Common myeloid progenitor, CD34-positive (primary cell): Measurements from ENCODE around the gene GET3.

Source experiments
- CTCF ChIA-PET: fragments of 350-600 bp; sonication (Branson Sonifier 250); formaldehyde crosslinking; loops from one replicate; lab custom pipeline; 2021; ENCODE audit warnings: antibody characterized with exemption; lab: Charles Lee
- POLR2A ChIA-PET: fragments of 350-600 bp; sonication (Branson Sonifier 250); formaldehyde crosslinking; loops from one replicate; lab custom pipeline; 2021; ENCODE audit warnings: antibody characterized with exemption; lab: Charles Lee
- DNase-seq, 3 donors: peaks; one replicate each; pipeline versions ENCODE4 v3.0.0 to v3.0.0-alpha.2; 2013
- H3K27ac ChIP-seq, 2 experiments: 1 replicate in 1 of 2; 2 replicates in 1 of 2; pipeline ENCODE4 v1.7.0; 2013; ENCODE audit warnings: inconsistent platforms in 2 of 2, low read length in 2 of 2, mild to moderate bottlenecking in 2 of 2, low read depth in 1 of 2, moderate library complexity in 1 of 2; ENCODE audit not compliant: severe bottlenecking in 2 of 2, insufficient read depth in 1 of 2, poor library complexity in 1 of 2
- H3K27me3 ChIP-seq, 5 experiments: replicated peaks in 2 of 5; 1 replicate in 3 of 5; 2 replicates in 2 of 5; pipeline versions ENCODE4 v1.6.1 to v1.7.0; 2013; ENCODE audit warnings: low read length in 4 of 5, mild to moderate bottlenecking in 2 of 5, moderate library complexity in 2 of 5, inconsistent platforms in 1 of 5; ENCODE audit not compliant: insufficient read depth in 5 of 5, control insufficient read depth in 4 of 5
- H3K36me3 ChIP-seq, 4 experiments: 1 replicate in 2 of 4; 2 replicates in 2 of 4; pipeline versions ENCODE4 v1.6.1 to v1.7.0; 2013; ENCODE audit warnings: low read length in 3 of 4, control low read depth in 1 of 4, mild to moderate bottlenecking in 1 of 4; ENCODE audit not compliant: control insufficient read depth in 4 of 4, insufficient read depth in 4 of 4
- H3K4me1 ChIP-seq, 4 experiments: 1 replicate in 3 of 4; 2 replicates in 1 of 4; pipeline versions ENCODE4 v1.6.1 to v1.7.1; 2013; ENCODE audit warnings: low read length in 3 of 4, mild to moderate bottlenecking in 3 of 4, control low read depth in 1 of 4, inconsistent platforms in 1 of 4, moderate library complexity in 1 of 4; ENCODE audit not compliant: control insufficient read depth in 4 of 4, insufficient read depth in 4 of 4; ENCODE audit errors: control extremely low read depth in 1 of 4
- H3K4me3 ChIP-seq, 7 experiments: 1 replicate in 4 of 7; 2 replicates in 3 of 7; pipeline versions ENCODE4 v1.5.1 to v1.7.0; 2013; ENCODE audit warnings: mild to moderate bottlenecking in 7 of 7, low read length in 6 of 7, moderate library complexity in 6 of 7, inconsistent platforms in 2 of 7, low read depth in 2 of 7, control low read depth in 1 of 7; ENCODE audit not compliant: insufficient read depth in 4 of 7, control insufficient read depth in 1 of 7; ENCODE audit errors: extremely low read depth in 1 of 7
- H3K9me3 ChIP-seq, 5 experiments: 1 replicate in 4 of 5; 2 replicates in 1 of 5; pipeline versions ENCODE4 v1.6.1 to v1.7.1; 2013; ENCODE audit warnings: low read length in 4 of 5, mild to moderate bottlenecking in 2 of 5, inconsistent platforms in 1 of 5, low read depth in 1 of 5, moderate library complexity in 1 of 5; ENCODE audit not compliant: control insufficient read depth in 4 of 5, insufficient read depth in 2 of 5; ENCODE audit errors: control extremely low read depth in 1 of 5
- WGBS: methylation state at CpG from one replicate; pipeline ENCODE4 v1.1.5; 2013; ENCODE audit not compliant: insufficient coverage; 5-methylcytosine and 5-hydroxymethylcytosine counted together

GET3 gene

DNA sequence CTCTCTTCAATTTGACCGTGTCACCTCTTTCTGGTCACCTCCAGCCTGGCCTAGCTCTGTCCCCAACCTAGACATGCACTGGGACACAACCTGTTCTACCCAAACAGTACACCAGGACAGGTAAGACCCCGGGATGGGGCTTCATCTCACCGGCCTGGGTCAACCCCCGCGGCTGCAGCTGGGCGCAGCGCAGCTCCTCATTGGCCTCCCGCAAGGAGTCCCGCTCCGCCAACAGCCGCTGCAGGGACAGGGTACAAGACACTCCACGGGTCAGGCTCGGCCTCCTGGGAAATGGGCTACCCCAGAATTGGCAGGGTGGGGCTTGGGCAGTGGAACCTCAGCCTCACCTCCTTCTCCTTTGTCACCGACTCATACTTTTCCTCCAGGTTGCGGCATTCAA lies 30.4 kb downstream of the GET3 start:
- Histone ChIP-seq H3K4me3 (no peak overlapping the region), H3K27ac (no peak overlapping the region), H3K9me3 (peaks cover 0 to 5% (median 0%) of the 10 kb centered on the region in 5 experiments), H3K27me3 (no peaks in the 10 kb centered on the region), H3K4me1 (peaks cover 2 to 6% (median 4%) of the 10 kb centered on the region in 4 experiments), H3K36me3 (peaks cover 0 to 17% (median 8%) of the 10 kb centered on the region in 4 experiments)
- WGBS = 97% methylated on average over 13 of the region's 15 CpGs
- no peak for DNase-seq
- POLR2A ChIA-PET = interaction anchor here (0.6 kb wide), 1 partner anchor 170 kb away, joined by 3 read pairs; no protein-coding TSS in a partner anchor
- CTCF ChIA-PET = interaction anchor here (0.9 to 39.0 kb wide), 7 partner anchors 7 to 82 kb away, joined by 3 to 776 read pairs (median 49); partner anchors contain the start of genes BEST2, GET3, HOOK2 and JUNB

DNA sequence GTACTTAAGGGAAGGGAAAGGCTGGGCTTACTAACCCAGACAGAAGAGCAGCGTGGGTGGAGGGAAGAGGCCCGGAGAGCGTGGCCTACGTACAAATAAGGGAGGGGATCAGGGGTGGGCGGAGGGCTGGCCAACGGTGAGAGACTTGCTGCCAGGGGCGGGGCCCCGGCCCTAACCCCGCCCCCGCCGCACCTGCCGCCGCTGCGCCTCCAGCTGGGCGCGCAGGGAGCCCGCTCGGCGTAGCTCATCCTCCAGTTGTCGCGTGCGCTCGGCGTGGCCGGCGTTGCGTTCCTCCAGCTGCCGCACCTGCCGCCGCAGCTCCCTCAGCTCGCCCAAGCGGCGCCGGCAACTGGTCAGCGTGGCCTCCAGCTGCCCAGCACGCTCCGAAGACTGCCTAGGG lies 32.4 kb downstream of the GET3 start:
- Histone ChIP-seq H3K27ac (no peak overlapping the region), H3K9me3 (no peaks in the 10 kb centered on the region), H3K36me3 (peaks cover 0 to 5% (median under 1%) of the 10 kb centered on the region in 4 experiments), H3K4me1 (peaks cover 2 to 7% (median 7%) of the 10 kb centered on the region in 4 experiments), H3K27me3 (no peaks in the 10 kb centered on the region), H3K4me3 (peak overlapping the region in 1 of 7 experiments; percentile 11)
- POLR2A ChIA-PET = no interaction called here
- DNase-seq = peak in 2 of 3 donors; percentile 43 to 55
- 79% methylated on average over 31 of the region's 37 CpGs for WGBS
- CTCF ChIA-PET = interaction anchor here (0.6 to 39.0 kb wide), 4 partner anchors 10 to 1884 kb away, joined by 3 to 776 read pairs (median 308); partner anchors contain the start of genes GET3, JUNB, PRDX2 and THSD8

- DNase-seq = no peak
- CTCF ChIA-PET = interaction anchor here (0.8 to 39.0 kb wide), 3 partner anchors 10 to 42 kb away, joined by 3 to 776 read pairs (median 612); partner anchors contain the start of genes GET3, JUNB, PRDX2 and THSD8
- no peak overlapping the region for H3K4me3 ChIP-seq
- no peaks in the 10 kb centered on the region for H3K27me3 ChIP-seq
- 100% methylated on average over 7 of the region's 13 CpGs for WGBS
- H3K4me1 ChIP-seq = peaks cover 2 to 13% (median 12%) of the 10 kb centered on the region in 4 experiments
- no peak overlapping the region for H3K27ac ChIP-seq
- POLR2A ChIA-PET = no interaction called here
- no peaks in the 10 kb centered on the region for H3K9me3 ChIP-seq
- peaks cover 0 to 4% (median under 1%) of the 10 kb centered on the region in 4 experiments for H3K36me3 ChIP-seq
Measured at GRCh38 chr19:12770922-12771321, 33.6 kb downstream of the GET3 start.

DNA sequence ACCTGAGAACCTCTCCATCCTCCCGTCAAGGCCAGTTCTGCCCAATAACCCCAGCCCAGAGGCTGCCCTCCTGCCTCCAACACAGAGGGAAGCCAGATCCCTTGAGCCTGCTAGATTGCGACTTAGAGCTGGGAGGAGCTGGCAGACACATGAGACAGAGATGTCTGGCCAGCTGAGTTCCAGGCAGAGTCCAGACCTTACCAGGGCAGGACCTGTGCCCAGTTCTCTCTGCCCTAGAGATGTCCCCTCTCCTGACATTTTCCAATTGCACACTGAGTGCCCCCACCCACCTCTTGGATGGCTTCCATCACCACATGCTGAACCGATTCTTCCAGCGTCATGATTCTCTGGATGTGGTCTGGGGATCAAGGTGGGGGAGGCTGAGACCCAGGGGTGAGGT lies 35.0 kb downstream of the GET3 start:
- H3K27ac ChIP-seq = no peak overlapping the region
- no peak for DNase-seq
- H3K36me3 ChIP-seq = peaks cover 0 to 4% (median under 1%) of the 10 kb centered on the region in 4 experiments
- CTCF ChIA-PET = interaction anchor here (3.1 to 39.0 kb wide), 5 partner anchors 8 to 75 kb away, joined by 13 to 776 read pairs (median 54); partner anchors contain the start of genes GET3, JUNB, PRDX2 and THSD8
- POLR2A ChIA-PET = interaction anchor here (7.4 kb wide), 1 partner anchor 19 kb away, joined by 198 read pairs; the partner anchor contains the start of gene JUNB
- WGBS = 100% methylated on average over 2 of the region's 4 CpGs
- H3K9me3 ChIP-seq = no peaks in the 10 kb centered on the region
- peaks cover 2 to 18% (median 12%) of the 10 kb centered on the region in 4 experiments for H3K4me1 ChIP-seq
- H3K27me3 ChIP-seq = no peaks in the 10 kb centered on the region
- H3K4me3 ChIP-seq = no peak overlapping the region

GRCh38 chr19:12773571-12773970 lies 36.3 kb downstream of the GET3 start:
- no peak overlapping the region for H3K27ac ChIP-seq

GRCh38 chr19:12774588-12775555 lies 37.6 kb downstream of the GET3 start, which contains the start of gene HOOK2:
TSS of gene HOOK2 (minus strand) at chr19:12775552. CDS start at chr19:12775449, 103 bp downstream.
- H3K4me3 ChIP-seq = peak within 1 kb of the TSS; percentile 58 to 90 (median 74)
- no peak for DNase-seq
- H3K36me3 ChIP-seq = peaks cover 0 to 2% (median 0%) of the 10 kb centered on the region in 4 experiments
- H3K9me3 ChIP-seq = no peaks in the 10 kb centered on the region
- WGBS = 31% methylated on average over 41 of the region's 58 CpGs
- no peaks in the 10 kb centered on the region for H3K27me3 ChIP-seq
- ChIA-PET POLR2A (interaction anchor here (0.6 to 7.4 kb wide), 2 partner anchors 16 to 116 kb away, joined by 3 to 198 read pairs; partner anchors contain the start of genes GCDH and JUNB), CTCF (interaction anchor here (1.2 to 39.0 kb wide), 6 partner anchors 10 to 73 kb away, joined by 3 to 776 read pairs (median 34); partner anchors contain the start of genes GET3, JUNB, PRDX2 and THSD8)
- peak within 1 kb of the TSS in 1 of 2 experiments; percentile 70 for H3K27ac ChIP-seq
- H3K4me1 ChIP-seq = peaks cover 5 to 37% (median 36%) of the 10 kb centered on the region in 4 experiments

More at GRCh38 chr19:12773571-12773970, 36.3 kb downstream of the GET3 start:
- Histone ChIP-seq H3K4me3 (no peak overlapping the region), H3K9me3 (no peaks in the 10 kb centered on the region), H3K36me3 (peaks cover 0 to 2% (median 0%) of the 10 kb centered on the region in 4 experiments), H3K27me3 (no peaks in the 10 kb centered on the region), H3K4me1 (peaks cover 3 to 29% (median 24%) of the 10 kb centered on the region in 4 experiments)
- DNase-seq = peak in 2 of 3 donors; percentile 68
- CTCF ChIA-PET = interaction anchor here (1.0 to 39.0 kb wide), 8 partner anchors 9 to 74 kb away, joined by 3 to 776 read pairs (median 14); partner anchors contain the start of genes GET3, JUNB, PRDX2 and THSD8
- 96% methylated on average over 2 of the region's 2 CpGs for whole genome bisulfite sequencing
- POLR2A ChIA-PET = interaction anchor here (7.4 kb wide), 1 partner anchor 18 kb away, joined by 198 read pairs; the partner anchor contains the start of gene JUNB
